Esophagus muscularis mucosa (tissue), 3 donors: ENCODE results near the gene ZBTB7C.

Experiments
- EP300 ChIP-seq: sonication (generic); formaldehyde crosslinking; IDR thresholded peaks from one replicate; pipeline ENCODE4 v1.6.1; 2017; ENCODE audit warnings: antibody characterized with exemption
- POLR2A ChIP-seq: fragments of 450-650 bp; IDR thresholded peaks from one replicate; pipeline ENCODE4 v1.6.1; 2017; ENCODE audit warnings: antibody characterized with exemption, moderate library complexity, mild to moderate bottlenecking, low read depth
- POLR2AphosphoS5 ChIP-seq, 2 donors: sonication (generic); formaldehyde crosslinking; IDR thresholded peaks; one replicate each; pipeline ENCODE4 v1.6.1; 2017; ENCODE audit warnings: antibody characterized with exemption in 2 of 2

GRCh38 chr18:48345596-48345995 lies 63.6 kb downstream of the ZBTB7C start:
- TF ChIP-seq EP300 (no peak), POLR2AphosphoS5 (IDR thresholded peaks at IDR 0.05) (no peak), POLR2A (no peak)
